Liver (tissue), 9 donors: ENCODE data around the gene TSPAN18. TPM values are rescaled to one million over a fixed set of nuclear protein-coding genes. Genes with fewer than 3 reads are reported as not detected.
A peak's percentile ranks its signal among the peaks of the same experiment; 100 is the strongest.

Experiments
- DNase-seq: peaks from one replicate; pipeline ENCODE4 v3.0.0-alpha.2; 2017; ENCODE audit warnings: low spot score
- H3K27ac ChIP-seq, 2 donors: one replicate each; pipeline ENCODE4 v1.7.0; 2013; ENCODE audit warnings: inconsistent platforms in 2 of 2, low read length in 2 of 2, control low read depth in 1 of 2, low read depth in 1 of 2, mild to moderate bottlenecking in 1 of 2
- H3K27me3 ChIP-seq, 4 donors: one replicate each; pipeline versions ENCODE4 v1.6.1 to v1.7.0; 2013; ENCODE audit warnings: low read length in 3 of 4, inconsistent platforms in 1 of 4, mild to moderate bottlenecking in 1 of 4, moderate library complexity in 1 of 4; ENCODE audit not compliant: control insufficient read depth in 4 of 4, insufficient read depth in 4 of 4
- H3K36me3 ChIP-seq, 4 donors: one replicate each; pipeline versions ENCODE4 v1.6.1 to v1.7.0; 2013; ENCODE audit warnings: low read length in 3 of 4, mild to moderate bottlenecking in 3 of 4, low read depth in 1 of 4, moderate library complexity in 1 of 4; ENCODE audit not compliant: control insufficient read depth in 4 of 4, insufficient read depth in 3 of 4
- H3K4me1 ChIP-seq, 4 donors: one replicate each; pipeline versions ENCODE4 v1.6.1 to v1.7.0; 2013; ENCODE audit warnings: low read length in 3 of 4, mild to moderate bottlenecking in 3 of 4, moderate library complexity in 1 of 4; ENCODE audit not compliant: control insufficient read depth in 4 of 4, insufficient read depth in 4 of 4
- H3K4me3 ChIP-seq, 3 donors: one replicate each; pipeline versions ENCODE4 v1.6.1 to v1.7.0; 2013; ENCODE audit warnings: low read length in 3 of 3, control low read depth in 1 of 3, low read depth in 1 of 3, mild to moderate bottlenecking in 1 of 3
- H3K9ac ChIP-seq, 2 donors: one replicate each; pipeline ENCODE4 v1.7.0; 2013; ENCODE audit warnings: low read length in 2 of 2, mild to moderate bottlenecking in 2 of 2, moderate library complexity in 2 of 2, control low read depth in 1 of 2, low read depth in 1 of 2
- H3K9me3 ChIP-seq, 4 donors: one replicate each; pipeline versions ENCODE4 v1.6.1 to v1.7.0; 2013; ENCODE audit warnings: low read length in 3 of 4; ENCODE audit not compliant: control insufficient read depth in 4 of 4
- EGR1 ChIP-seq, 2 donors: IDR thresholded peaks; 2 replicates each; pipeline ENCODE4 v1.6.1; 2016 to 2018; ENCODE audit warnings: antibody characterized with exemption in 2 of 2, low read depth in 2 of 2
- FOXA1 ChIP-seq: IDR thresholded peaks from 2 replicates; pipeline ENCODE4 v1.6.1; 2016; ENCODE audit warnings: antibody characterized with exemption
- FOXA2 ChIP-seq: IDR thresholded peaks from 2 replicates; pipeline ENCODE4 v1.6.1; 2016; ENCODE audit warnings: antibody characterized with exemption
- GABPA ChIP-seq, 2 donors: IDR thresholded peaks in 1 of 2; conservative IDR thresholded peaks in 1 of 2; 2 replicates each; pipeline ENCODE4 v1.6.1; 2016; ENCODE audit warnings: antibody characterized with exemption in 2 of 2, mild to moderate bottlenecking in 1 of 2, moderate library complexity in 1 of 2
- HNF4A ChIP-seq, 2 donors: conservative IDR thresholded peaks; 2 replicates each; pipeline ENCODE4 v1.6.1; 2016; ENCODE audit warnings: antibody characterized with exemption in 2 of 2, mild to moderate bottlenecking in 2 of 2
- HNF4G ChIP-seq: IDR thresholded peaks from 2 replicates; pipeline ENCODE4 v1.6.1; 2016; ENCODE audit warnings: antibody characterized with exemption
- JUND ChIP-seq, 2 donors: IDR thresholded peaks; 2 replicates each; pipeline ENCODE4 v1.6.1; 2016; ENCODE audit warnings: antibody characterized with exemption in 2 of 2
- MAX ChIP-seq: IDR thresholded peaks from 2 replicates; pipeline ENCODE4 v1.6.1; 2016; ENCODE audit warnings: antibody characterized with exemption
- RAD21 ChIP-seq, 2 donors: IDR thresholded peaks; 2 replicates each; pipeline ENCODE4 v1.6.1; 2016; ENCODE audit warnings: antibody characterized with exemption in 2 of 2, mild to moderate bottlenecking in 2 of 2
- RXRA ChIP-seq, 2 donors: IDR thresholded peaks; 2 replicates each; pipeline ENCODE4 v1.6.1; 2017 to 2018; ENCODE audit warnings: antibody characterized with exemption in 2 of 2, mild to moderate bottlenecking in 1 of 2
- SP1 ChIP-seq: IDR thresholded peaks from 2 replicates; pipeline ENCODE4 v1.6.1; 2018; ENCODE audit warnings: antibody characterized with exemption, mild to moderate bottlenecking
- ZBTB33 ChIP-seq: IDR thresholded peaks from 2 replicates; pipeline ENCODE4 v1.6.1; 2016; ENCODE audit warnings: antibody characterized with exemption
- WGBS: extraction: QIAGEN DNeasy Blood & Tissue Kit; methylation state at CpG from one replicate; pipeline ENCODE4 v1.1.7; 2013; 5-methylcytosine and 5-hydroxymethylcytosine counted together
- polyA plus RNA-seq, 2 donors: library from polyadenylated mRNA; stranded (reverse) in 1 of 2; unstranded in 1 of 2; fragments of 200-250 nt in 1 of 2; fragments of >200 nt in 1 of 2; fragmentation: Nextera tagmentation in 1 of 2; extraction: Ambion mirVana in 1 of 2; gene quantifications; one replicate each; pipeline versions ENCODE4 v1.2.1 to v1.2.3, GENCODE V29; 2013 to 2015
- total RNA-seq, 2 donors: library from RNA; depleted of rRNA; stranded (reverse); fragments of >200 nt; gene quantifications; one replicate each; pipeline ENCODE4 v1.2.3, GENCODE V29; 2014
- TF ChIP-seq, protein P1 (sequence below): fragments of 150-350 bp; IDR thresholded peaks from 2 replicates; pipeline ENCODE4 v1.5.1; 2017; ENCODE audit warnings: improper control_type of control experiment, low read depth, low read length; ENCODE audit not compliant: missing input control
- TF ChIP-seq, protein P2 (sequence below): IDR thresholded peaks from 2 replicates; pipeline ENCODE4 v1.6.1; 2016; ENCODE audit warnings: antibody characterized with exemption
- donor health status: healthy.
- donor health status: healthy.
- donor health status: healthy.
- donor health status: healthy.
- donor health status: healthy.

Gene TSPAN18
- total and polyA plus RNA-seq, 4 donors = 1.2 to 5.0 (median 2.8) TPM

DNA sequence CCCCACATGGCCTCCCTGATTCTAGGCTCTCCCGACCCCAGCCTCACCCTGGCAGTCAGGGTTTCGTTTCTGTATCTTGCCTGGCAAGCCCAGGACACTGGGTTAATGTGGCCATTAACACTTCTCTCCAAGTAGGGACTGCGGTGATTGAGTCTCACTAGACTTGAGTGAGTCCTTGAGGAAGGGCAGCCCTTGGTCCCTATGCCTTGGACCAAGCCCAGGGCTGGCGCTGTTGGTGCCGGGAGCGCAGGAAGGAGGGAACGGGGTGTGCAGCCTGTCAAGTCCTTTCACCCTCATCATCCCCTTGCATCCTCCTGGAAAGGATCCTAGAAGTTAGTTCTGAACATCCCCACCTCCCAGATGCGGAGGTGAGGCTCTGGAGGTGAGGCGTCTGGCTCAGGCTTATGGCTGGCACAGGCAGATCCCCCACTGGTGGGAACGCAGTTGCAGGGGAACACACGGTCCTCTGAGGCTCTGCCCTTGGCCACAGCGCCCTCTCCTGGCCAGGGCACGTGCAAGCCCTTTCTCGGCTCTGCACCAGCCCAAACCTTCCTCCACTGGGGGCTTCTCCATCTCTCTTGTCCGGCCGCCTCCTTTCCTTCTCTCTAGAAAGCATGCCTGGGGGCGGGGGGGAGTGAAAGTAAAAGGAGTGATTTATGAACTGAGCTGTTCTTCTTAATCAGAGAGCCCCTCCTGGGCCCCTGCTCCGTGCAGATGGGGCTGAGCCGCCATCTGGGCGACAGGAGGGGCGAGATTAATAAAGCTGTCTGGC lies 167.3 kb downstream of the TSPAN18 start:
- H3K27ac ChIP-seq = no peak overlapping the region
- TF ChIP-seq RAD21 (IDR thresholded peaks at IDR 0.05) (peak; percentile 71 to 79), HNF4G (no peak), FOXA1 (no peak)
- TF ChIP-seq, protein P1, sequence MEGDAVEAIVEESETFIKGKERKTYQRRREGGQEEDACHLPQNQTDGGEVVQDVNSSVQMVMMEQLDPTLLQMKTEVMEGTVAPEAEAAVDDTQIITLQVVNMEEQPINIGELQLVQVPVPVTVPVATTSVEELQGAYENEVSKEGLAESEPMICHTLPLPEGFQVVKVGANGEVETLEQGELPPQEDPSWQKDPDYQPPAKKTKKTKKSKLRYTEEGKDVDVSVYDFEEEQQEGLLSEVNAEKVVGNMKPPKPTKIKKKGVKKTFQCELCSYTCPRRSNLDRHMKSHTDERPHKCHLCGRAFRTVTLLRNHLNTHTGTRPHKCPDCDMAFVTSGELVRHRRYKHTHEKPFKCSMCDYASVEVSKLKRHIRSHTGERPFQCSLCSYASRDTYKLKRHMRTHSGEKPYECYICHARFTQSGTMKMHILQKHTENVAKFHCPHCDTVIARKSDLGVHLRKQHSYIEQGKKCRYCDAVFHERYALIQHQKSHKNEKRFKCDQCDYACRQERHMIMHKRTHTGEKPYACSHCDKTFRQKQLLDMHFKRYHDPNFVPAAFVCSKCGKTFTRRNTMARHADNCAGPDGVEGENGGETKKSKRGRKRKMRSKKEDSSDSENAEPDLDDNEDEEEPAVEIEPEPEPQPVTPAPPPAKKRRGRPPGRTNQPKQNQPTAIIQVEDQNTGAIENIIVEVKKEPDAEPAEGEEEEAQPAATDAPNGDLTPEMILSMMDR = peak; percentile 54
- no peak overlapping the region for H3K9ac ChIP-seq
- peak; percentile 66 for DNase-seq
- H3K9me3 ChIP-seq = peaks cover 0 to 3% (median under 1%) of the 10 kb centered on the region in 4 donors
- no peaks in the 10 kb centered on the region for H3K36me3 ChIP-seq
- no peak overlapping the region for H3K4me3 ChIP-seq
- H3K4me1 ChIP-seq = no peaks in the 10 kb centered on the region
- 56% methylated on average over 21 of the region's 21 CpGs for WGBS
- H3K27me3 ChIP-seq = no peaks in the 10 kb centered on the region

GRCh38 chr11:44899959-44900358 lies 173.2 kb downstream of the TSPAN18 start:
- Histone ChIP-seq H3K4me3 (no peak overlapping the region), H3K27me3 (no peaks in the 10 kb centered on the region), H3K4me1 (no peaks in the 10 kb centered on the region), H3K9me3 (peaks cover 0 to 3% (median under 1%) of the 10 kb centered on the region in 4 donors), H3K27ac (no peak overlapping the region), H3K36me3 (no peaks in the 10 kb centered on the region), H3K9ac (no peak overlapping the region)
- TF ChIP-seq GABPA (IDR thresholded peaks at IDR 0.05 in 1 of 2, conservative IDR thresholded peaks at IDR 0.05 in 1 of 2) = no peak
- no peak for TF ChIP-seq ZBTB33
- TF ChIP-seq EGR1 (IDR thresholded peaks at IDR 0.05; ENCODE audit: low read depth in 2 of 2) = no peak
- TF ChIP-seq, protein P1 = no peak
- peak; percentile 77 for DNase-seq
- 82% methylated on average over 3 of the region's 3 CpGs for WGBS

GRCh38 chr11:44901120-44901633 lies 174.4 kb downstream of the TSPAN18 start:
- DNase-seq = no peak
- Histone ChIP-seq H3K27ac (no peak overlapping the region), H3K36me3 (no peaks in the 10 kb centered on the region), H3K9me3 (peaks cover 0 to 3% (median under 1%) of the 10 kb centered on the region in 4 donors), H3K9ac (no peak overlapping the region), H3K27me3 (no peaks in the 10 kb centered on the region), H3K4me1 (no peaks in the 10 kb centered on the region), H3K4me3 (no peak overlapping the region)
- WGBS = 91% methylated on average over 7 of the region's 7 CpGs
- TF ChIP-seq, protein P1 = no peak
- TF ChIP-seq, protein P2, sequence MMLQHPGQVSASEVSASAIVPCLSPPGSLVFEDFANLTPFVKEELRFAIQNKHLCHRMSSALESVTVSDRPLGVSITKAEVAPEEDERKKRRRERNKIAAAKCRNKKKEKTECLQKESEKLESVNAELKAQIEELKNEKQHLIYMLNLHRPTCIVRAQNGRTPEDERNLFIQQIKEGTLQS = no peak
- no peak for TF ChIP-seq RAD21 (IDR thresholded peaks at IDR 0.05)
- no peak for TF ChIP-seq FOXA2
- no peak for TF ChIP-seq JUND (IDR thresholded peaks at IDR 0.05)
- TF ChIP-seq MAX = no peak
- no peak for TF ChIP-seq RXRA (IDR thresholded peaks at IDR 0.05)
- no peak for TF ChIP-seq HNF4A (conservative IDR thresholded peaks at IDR 0.05)
- no peak for TF ChIP-seq SP1
